ENCODE measurements around the gene NDUFA11. TPM values are rescaled to one million over a fixed set of nuclear protein-coding genes. Genes with fewer than 3 reads are reported as not detected.
"Not testable (repeated sequence)": the region's sequence is repeated elsewhere in the genome, so short reads cannot be mapped to it uniquely, and the experiment has no call there.

Gene NDUFA11
- total RNA-seq, 1 donor from 2014 or later: 203 TPM

GRCh38 chr19:5880604-5881078 lies 22.9 kb downstream of the NDUFA11 start:
- no peak for TF ChIP-seq CTCF (IDR thresholded peaks at IDR 0.05; ENCODE audit: insufficient read depth, low read length, poor library complexity, severe bottlenecking)
- H3K36me3 ChIP-seq (ENCODE audit: control insufficient read depth, insufficient read depth, low read length): no peaks in the 10 kb centered on the region
- DNase-seq (ENCODE audit: low read depth): no peak
- H3K4me3 ChIP-seq (ENCODE audit: low read depth, low read length): no peak overlapping the region
- H3K27me3 ChIP-seq (ENCODE audit: control insufficient read depth, insufficient read depth, low read length): peaks cover 18% of the 10 kb centered on the region

GRCh38 chr19:5880196-5880595 lies 23.4 kb downstream of the NDUFA11 start:
- H3K27me3 ChIP-seq (ENCODE audit: control insufficient read depth, insufficient read depth, low read length): peaks cover 18% of the 10 kb centered on the region
- H3K4me3 ChIP-seq (ENCODE audit: low read depth, low read length): no peak overlapping the region
- H3K36me3 ChIP-seq (ENCODE audit: control insufficient read depth, insufficient read depth, low read length): no peaks in the 10 kb centered on the region
- no peak for TF ChIP-seq CTCF (IDR thresholded peaks at IDR 0.05; ENCODE audit: insufficient read depth, low read length, poor library complexity, severe bottlenecking)
- no peak for DNase-seq (ENCODE audit: low read depth)

- Histone ChIP-seq H3K27me3 (ENCODE audit: control insufficient read depth, insufficient read depth, low read length) (peaks cover 15% of the 10 kb centered on the region), H3K4me3 (ENCODE audit: low read depth, low read length) (no peak overlapping the region), H3K36me3 (ENCODE audit: control insufficient read depth, insufficient read depth, low read length) (no peaks in the 10 kb centered on the region)
- no peak for DNase-seq (ENCODE audit: low read depth)
- TF ChIP-seq CTCF (IDR thresholded peaks at IDR 0.05; ENCODE audit: insufficient read depth, low read length, poor library complexity, severe bottlenecking): no peak
Observed at GRCh38 chr19:5877882-5878281, 25.7 kb downstream of the NDUFA11 start.

- DNase-seq (ENCODE audit: low read depth): no peak
- H3K36me3 ChIP-seq (ENCODE audit: control insufficient read depth, insufficient read depth, low read length): no peaks in the 10 kb centered on the region
- TF ChIP-seq CTCF (IDR thresholded peaks at IDR 0.05; ENCODE audit: insufficient read depth, low read length, poor library complexity, severe bottlenecking): no peak
Observed at GRCh38 chr19:5877427-5877826, 26.2 kb downstream of the NDUFA11 start.

GRCh38 chr19:5874496-5874895 lies 29.1 kb downstream of the NDUFA11 start:
- not testable (repeated sequence) for H3K27me3 ChIP-seq (ENCODE audit: control insufficient read depth, insufficient read depth, low read length); DNase-seq (ENCODE audit: low read depth); H3K4me3 ChIP-seq (ENCODE audit: low read depth, low read length); H3K36me3 ChIP-seq (ENCODE audit: control insufficient read depth, insufficient read depth, low read length)

More at GRCh38 chr19:5877427-5877826, 26.2 kb downstream of the NDUFA11 start:
- Histone ChIP-seq H3K4me3 (ENCODE audit: low read depth, low read length) (no peak overlapping the region), H3K27me3 (ENCODE audit: control insufficient read depth, insufficient read depth, low read length) (peaks cover 15% of the 10 kb centered on the region)

GRCh38 chr19:5873617-5874199 lies 29.9 kb downstream of the NDUFA11 start:
- TF ChIP-seq CTCF (IDR thresholded peaks at IDR 0.05; ENCODE audit: insufficient read depth, low read length, poor library complexity, severe bottlenecking): no peak
- no peaks in the 10 kb centered on the region for H3K27me3 ChIP-seq (ENCODE audit: control insufficient read depth, insufficient read depth, low read length)
- no peak for DNase-seq (ENCODE audit: low read depth)
- no peaks in the 10 kb centered on the region for H3K36me3 ChIP-seq (ENCODE audit: control insufficient read depth, insufficient read depth, low read length)
- no peak overlapping the region for H3K4me3 ChIP-seq (ENCODE audit: low read depth, low read length)

All from kidney epithelial cell (primary cell).